Liver (tissue), 3 donors: ENCODE data around the gene DIP2A.

Source experiments
- FOXA1 ChIP-seq: IDR thresholded peaks from 2 replicates; pipeline ENCODE4 v1.6.1; 2016; ENCODE audit warnings: antibody characterized with exemption
- HNF4A ChIP-seq, 2 donors: conservative IDR thresholded peaks; 2 replicates each; pipeline ENCODE4 v1.6.1; 2016; ENCODE audit warnings: antibody characterized with exemption in 2 of 2, mild to moderate bottlenecking in 2 of 2
- HNF4G ChIP-seq: IDR thresholded peaks from 2 replicates; pipeline ENCODE4 v1.6.1; 2016; ENCODE audit warnings: antibody characterized with exemption
- RAD21 ChIP-seq, 2 donors: IDR thresholded peaks; 2 replicates each; pipeline ENCODE4 v1.6.1; 2016; ENCODE audit warnings: antibody characterized with exemption in 2 of 2, mild to moderate bottlenecking in 2 of 2
- SP1 ChIP-seq: IDR thresholded peaks from 2 replicates; pipeline ENCODE4 v1.6.1; 2018; ENCODE audit warnings: antibody characterized with exemption, mild to moderate bottlenecking
- TAF1 ChIP-seq: conservative IDR thresholded peaks from 2 replicates; pipeline ENCODE4 v1.6.1; 2016; ENCODE audit warnings: antibody characterized with exemption, mild to moderate bottlenecking
- YY1 ChIP-seq: IDR thresholded peaks from 2 replicates; pipeline ENCODE4 v1.6.1; 2016; ENCODE audit warnings: antibody characterized with exemption, mild to moderate bottlenecking
- TF ChIP-seq, protein P1 (sequence below): fragments of 150-350 bp; IDR thresholded peaks from 2 replicates; pipeline ENCODE4 v1.5.1; 2017; ENCODE audit warnings: improper control_type of control experiment, low read depth, low read length; ENCODE audit not compliant: missing input control
- TF ChIP-seq, protein P2 (sequence below): IDR thresholded peaks from 2 replicates; pipeline ENCODE4 v1.6.1; 2016; ENCODE audit warnings: antibody characterized with exemption
- TF ChIP-seq, protein P3 (sequence below): IDR thresholded peaks from 2 replicates; pipeline ENCODE4 v1.6.1; 2016; ENCODE audit warnings: antibody characterized with exemption
- TF ChIP-seq, protein P4 (sequence below): IDR thresholded peaks from 2 replicates; pipeline ENCODE4 v1.6.1; 2016; ENCODE audit warnings: antibody characterized with exemption, mild to moderate bottlenecking
- TF ChIP-seq, protein P5 (sequence below): IDR thresholded peaks from 2 replicates; pipeline ENCODE4 v1.6.1; 2016; ENCODE audit warnings: antibody characterized with exemption
- donor health status: healthy.
- donor health status: healthy.

DNA sequence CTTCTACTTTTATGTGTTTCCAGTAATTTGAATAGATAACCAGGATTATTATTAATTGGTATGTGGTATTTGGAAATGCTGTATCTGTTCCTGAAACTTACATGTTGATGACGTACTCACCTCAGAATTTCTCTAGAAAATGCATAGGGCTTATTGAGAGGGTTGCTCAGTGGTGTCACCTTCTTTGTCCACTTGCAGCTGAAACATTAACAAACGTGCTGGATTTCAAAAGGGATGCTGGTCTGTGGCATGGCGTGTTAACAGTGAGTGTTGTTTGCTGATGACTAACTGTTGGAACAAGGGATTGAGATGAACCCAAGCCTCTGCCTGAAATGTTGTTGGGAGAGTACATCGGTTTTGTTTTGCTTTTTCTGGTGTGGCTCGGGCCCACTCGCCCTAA is 78.3 kb downstream of the DIP2A start:
- TF ChIP-seq, protein P1, sequence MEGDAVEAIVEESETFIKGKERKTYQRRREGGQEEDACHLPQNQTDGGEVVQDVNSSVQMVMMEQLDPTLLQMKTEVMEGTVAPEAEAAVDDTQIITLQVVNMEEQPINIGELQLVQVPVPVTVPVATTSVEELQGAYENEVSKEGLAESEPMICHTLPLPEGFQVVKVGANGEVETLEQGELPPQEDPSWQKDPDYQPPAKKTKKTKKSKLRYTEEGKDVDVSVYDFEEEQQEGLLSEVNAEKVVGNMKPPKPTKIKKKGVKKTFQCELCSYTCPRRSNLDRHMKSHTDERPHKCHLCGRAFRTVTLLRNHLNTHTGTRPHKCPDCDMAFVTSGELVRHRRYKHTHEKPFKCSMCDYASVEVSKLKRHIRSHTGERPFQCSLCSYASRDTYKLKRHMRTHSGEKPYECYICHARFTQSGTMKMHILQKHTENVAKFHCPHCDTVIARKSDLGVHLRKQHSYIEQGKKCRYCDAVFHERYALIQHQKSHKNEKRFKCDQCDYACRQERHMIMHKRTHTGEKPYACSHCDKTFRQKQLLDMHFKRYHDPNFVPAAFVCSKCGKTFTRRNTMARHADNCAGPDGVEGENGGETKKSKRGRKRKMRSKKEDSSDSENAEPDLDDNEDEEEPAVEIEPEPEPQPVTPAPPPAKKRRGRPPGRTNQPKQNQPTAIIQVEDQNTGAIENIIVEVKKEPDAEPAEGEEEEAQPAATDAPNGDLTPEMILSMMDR, result no peak
- TF ChIP-seq, protein P2, sequence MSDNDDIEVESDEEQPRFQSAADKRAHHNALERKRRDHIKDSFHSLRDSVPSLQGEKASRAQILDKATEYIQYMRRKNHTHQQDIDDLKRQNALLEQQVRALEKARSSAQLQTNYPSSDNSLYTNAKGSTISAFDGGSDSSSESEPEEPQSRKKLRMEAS, result no peak
- TF ChIP-seq, protein P3, sequence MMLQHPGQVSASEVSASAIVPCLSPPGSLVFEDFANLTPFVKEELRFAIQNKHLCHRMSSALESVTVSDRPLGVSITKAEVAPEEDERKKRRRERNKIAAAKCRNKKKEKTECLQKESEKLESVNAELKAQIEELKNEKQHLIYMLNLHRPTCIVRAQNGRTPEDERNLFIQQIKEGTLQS, result no peak
- no peak for TF ChIP-seq HNF4G
- TF ChIP-seq RAD21 (IDR thresholded peaks at IDR 0.05), result no peak
- TF ChIP-seq, protein P4, sequence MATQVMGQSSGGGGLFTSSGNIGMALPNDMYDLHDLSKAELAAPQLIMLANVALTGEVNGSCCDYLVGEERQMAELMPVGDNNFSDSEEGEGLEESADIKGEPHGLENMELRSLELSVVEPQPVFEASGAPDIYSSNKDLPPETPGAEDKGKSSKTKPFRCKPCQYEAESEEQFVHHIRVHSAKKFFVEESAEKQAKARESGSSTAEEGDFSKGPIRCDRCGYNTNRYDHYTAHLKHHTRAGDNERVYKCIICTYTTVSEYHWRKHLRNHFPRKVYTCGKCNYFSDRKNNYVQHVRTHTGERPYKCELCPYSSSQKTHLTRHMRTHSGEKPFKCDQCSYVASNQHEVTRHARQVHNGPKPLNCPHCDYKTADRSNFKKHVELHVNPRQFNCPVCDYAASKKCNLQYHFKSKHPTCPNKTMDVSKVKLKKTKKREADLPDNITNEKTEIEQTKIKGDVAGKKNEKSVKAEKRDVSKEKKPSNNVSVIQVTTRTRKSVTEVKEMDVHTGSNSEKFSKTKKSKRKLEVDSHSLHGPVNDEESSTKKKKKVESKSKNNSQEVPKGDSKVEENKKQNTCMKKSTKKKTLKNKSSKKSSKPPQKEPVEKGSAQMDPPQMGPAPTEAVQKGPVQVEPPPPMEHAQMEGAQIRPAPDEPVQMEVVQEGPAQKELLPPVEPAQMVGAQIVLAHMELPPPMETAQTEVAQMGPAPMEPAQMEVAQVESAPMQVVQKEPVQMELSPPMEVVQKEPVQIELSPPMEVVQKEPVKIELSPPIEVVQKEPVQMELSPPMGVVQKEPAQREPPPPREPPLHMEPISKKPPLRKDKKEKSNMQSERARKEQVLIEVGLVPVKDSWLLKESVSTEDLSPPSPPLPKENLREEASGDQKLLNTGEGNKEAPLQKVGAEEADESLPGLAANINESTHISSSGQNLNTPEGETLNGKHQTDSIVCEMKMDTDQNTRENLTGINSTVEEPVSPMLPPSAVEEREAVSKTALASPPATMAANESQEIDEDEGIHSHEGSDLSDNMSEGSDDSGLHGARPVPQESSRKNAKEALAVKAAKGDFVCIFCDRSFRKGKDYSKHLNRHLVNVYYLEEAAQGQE, result no peak
- TF ChIP-seq SP1, result no peak
- no peak for TF ChIP-seq YY1
- TF ChIP-seq TAF1, result no peak
- no peak for TF ChIP-seq HNF4A (conservative IDR thresholded peaks at IDR 0.05)
- no peak for TF ChIP-seq FOXA1
- TF ChIP-seq, protein P5, sequence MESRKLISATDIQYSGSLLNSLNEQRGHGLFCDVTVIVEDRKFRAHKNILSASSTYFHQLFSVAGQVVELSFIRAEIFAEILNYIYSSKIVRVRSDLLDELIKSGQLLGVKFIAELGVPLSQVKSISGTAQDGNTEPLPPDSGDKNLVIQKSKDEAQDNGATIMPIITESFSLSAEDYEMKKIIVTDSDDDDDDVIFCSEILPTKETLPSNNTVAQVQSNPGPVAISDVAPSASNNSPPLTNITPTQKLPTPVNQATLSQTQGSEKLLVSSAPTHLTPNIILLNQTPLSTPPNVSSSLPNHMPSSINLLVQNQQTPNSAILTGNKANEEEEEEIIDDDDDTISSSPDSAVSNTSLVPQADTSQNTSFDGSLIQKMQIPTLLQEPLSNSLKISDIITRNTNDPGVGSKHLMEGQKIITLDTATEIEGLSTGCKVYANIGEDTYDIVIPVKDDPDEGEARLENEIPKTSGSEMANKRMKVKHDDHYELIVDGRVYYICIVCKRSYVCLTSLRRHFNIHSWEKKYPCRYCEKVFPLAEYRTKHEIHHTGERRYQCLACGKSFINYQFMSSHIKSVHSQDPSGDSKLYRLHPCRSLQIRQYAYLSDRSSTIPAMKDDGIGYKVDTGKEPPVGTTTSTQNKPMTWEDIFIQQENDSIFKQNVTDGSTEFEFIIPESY, result no peak
